Measurements from ENCODE around the gene RPN2. TPM values are rescaled to one million over a fixed set of nuclear protein-coding genes. Genes with fewer than 3 reads are reported as not detected.

The RPN2 gene
- polyA plus RNA-seq, 1 experiment, result 834 TPM

DNA sequence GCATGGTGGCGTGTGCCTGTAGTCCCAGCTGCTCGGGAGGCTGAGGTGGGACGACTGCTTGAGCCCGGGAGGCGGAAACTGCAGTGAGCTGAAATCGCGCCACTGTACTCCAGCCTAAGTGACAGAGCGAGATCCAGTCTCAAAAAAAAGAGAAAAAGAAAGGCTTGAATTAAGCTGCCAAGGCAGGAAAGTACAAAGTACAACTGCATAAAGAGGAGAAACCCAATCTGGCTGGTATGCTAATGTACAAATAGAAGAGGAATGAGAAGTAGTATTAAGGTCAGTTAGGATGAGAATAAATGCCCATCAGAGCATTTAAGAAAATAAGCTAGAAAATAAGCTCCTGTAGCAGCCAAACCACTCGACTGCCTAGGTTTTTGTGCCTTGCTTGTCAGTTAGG lies 23.1 kb upstream of the RPN2 start:
- H3K4me3 ChIP-seq (ENCODE audit: low read depth, low read length), result no peak overlapping the region
- TF ChIP-seq, protein P1, sequence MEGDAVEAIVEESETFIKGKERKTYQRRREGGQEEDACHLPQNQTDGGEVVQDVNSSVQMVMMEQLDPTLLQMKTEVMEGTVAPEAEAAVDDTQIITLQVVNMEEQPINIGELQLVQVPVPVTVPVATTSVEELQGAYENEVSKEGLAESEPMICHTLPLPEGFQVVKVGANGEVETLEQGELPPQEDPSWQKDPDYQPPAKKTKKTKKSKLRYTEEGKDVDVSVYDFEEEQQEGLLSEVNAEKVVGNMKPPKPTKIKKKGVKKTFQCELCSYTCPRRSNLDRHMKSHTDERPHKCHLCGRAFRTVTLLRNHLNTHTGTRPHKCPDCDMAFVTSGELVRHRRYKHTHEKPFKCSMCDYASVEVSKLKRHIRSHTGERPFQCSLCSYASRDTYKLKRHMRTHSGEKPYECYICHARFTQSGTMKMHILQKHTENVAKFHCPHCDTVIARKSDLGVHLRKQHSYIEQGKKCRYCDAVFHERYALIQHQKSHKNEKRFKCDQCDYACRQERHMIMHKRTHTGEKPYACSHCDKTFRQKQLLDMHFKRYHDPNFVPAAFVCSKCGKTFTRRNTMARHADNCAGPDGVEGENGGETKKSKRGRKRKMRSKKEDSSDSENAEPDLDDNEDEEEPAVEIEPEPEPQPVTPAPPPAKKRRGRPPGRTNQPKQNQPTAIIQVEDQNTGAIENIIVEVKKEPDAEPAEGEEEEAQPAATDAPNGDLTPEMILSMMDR (IDR thresholded peaks at IDR 0.05; ENCODE audit: insufficient read depth, low read depth, low read length), result no peak
- DNase-seq (ENCODE audit: low read depth), result no peak
- ChIA-PET CTCF (no interaction called here), POLR2A (no interaction called here)
- H3K27me3 ChIP-seq (ENCODE audit: control insufficient read depth, insufficient read depth, low read length), result no peaks in the 10 kb centered on the region
- no peaks in the 10 kb centered on the region for H3K36me3 ChIP-seq (ENCODE audit: control insufficient read depth, insufficient read depth, low read length)

DNA sequence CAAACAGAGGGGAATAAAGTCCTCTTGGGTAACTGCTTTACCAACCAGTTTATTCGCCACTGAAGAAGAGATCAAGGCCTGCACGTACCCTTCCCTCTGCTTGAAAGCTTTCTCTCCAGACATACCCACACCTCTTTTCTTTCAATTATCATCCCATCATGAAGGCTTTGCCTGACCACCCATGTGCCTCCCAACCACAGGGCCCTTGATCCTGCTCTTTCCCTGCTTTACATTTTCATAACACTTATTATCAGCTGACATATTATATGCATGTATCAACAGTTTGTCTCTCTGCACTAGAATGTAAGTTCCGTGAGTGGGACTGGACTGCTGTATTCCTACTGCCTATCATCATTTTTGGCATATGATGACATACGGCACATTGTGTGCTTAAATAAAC lies 20.9 kb upstream of the RPN2 start:
- TF ChIP-seq, protein P1 (IDR thresholded peaks at IDR 0.05; ENCODE audit: insufficient read depth, low read depth, low read length), result no peak
- CTCF ChIA-PET, result interaction anchor here (0.7 kb wide), 1 partner anchor 21 kb away, joined by 5 read pairs; the partner anchor contains the start of genes MROH8 and RPN2
- H3K27me3 ChIP-seq (ENCODE audit: control insufficient read depth, insufficient read depth, low read length), result no peaks in the 10 kb centered on the region
- POLR2A ChIA-PET, result no interaction called here
- DNase-seq (ENCODE audit: low read depth), result no peak
- H3K4me3 ChIP-seq (ENCODE audit: low read depth, low read length), result no peak overlapping the region
- H3K36me3 ChIP-seq (ENCODE audit: control insufficient read depth, insufficient read depth, low read length), result no peaks in the 10 kb centered on the region

DNA sequence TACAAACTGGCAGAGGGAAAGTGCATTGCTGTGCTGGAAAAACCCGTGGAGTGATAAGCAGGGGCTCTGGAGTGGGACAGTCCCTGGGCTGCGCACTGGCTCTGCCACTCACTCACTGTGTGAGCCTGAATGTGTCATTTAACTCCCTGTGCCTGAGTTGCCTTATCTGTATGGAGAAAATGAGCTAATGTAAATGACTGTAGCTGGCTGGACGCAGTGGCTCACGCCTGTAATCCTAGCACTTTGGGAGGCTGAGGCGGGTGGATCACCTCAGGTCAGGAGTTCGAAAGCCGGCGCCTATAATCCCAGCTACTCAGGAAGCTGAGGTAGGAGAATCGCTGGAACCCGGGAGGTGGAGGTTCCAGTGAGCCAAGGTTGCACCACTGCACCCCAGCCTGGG lies 18.4 kb upstream of the RPN2 start:
- TF ChIP-seq, protein P1 (IDR thresholded peaks at IDR 0.05; ENCODE audit: insufficient read depth, low read depth, low read length), result no peak
- Histone ChIP-seq H3K27me3 (ENCODE audit: control insufficient read depth, insufficient read depth, low read length) (peaks cover 3% of the 10 kb centered on the region; the same call in 1 of the 2 replicates), H3K36me3 (ENCODE audit: control insufficient read depth, insufficient read depth, low read length) (no peaks in the 10 kb centered on the region), H3K4me3 (ENCODE audit: low read depth, low read length) (no peak overlapping the region)
- DNase-seq (ENCODE audit: low read depth), result no peak
- CTCF ChIA-PET, result interaction anchor here (0.5 to 1.0 kb wide), 2 partner anchors 18 to 902 kb away, joined by 3 to 5 read pairs; partner anchors contain the start of genes MROH8 and RPN2
- POLR2A ChIA-PET, result no interaction called here

DNA sequence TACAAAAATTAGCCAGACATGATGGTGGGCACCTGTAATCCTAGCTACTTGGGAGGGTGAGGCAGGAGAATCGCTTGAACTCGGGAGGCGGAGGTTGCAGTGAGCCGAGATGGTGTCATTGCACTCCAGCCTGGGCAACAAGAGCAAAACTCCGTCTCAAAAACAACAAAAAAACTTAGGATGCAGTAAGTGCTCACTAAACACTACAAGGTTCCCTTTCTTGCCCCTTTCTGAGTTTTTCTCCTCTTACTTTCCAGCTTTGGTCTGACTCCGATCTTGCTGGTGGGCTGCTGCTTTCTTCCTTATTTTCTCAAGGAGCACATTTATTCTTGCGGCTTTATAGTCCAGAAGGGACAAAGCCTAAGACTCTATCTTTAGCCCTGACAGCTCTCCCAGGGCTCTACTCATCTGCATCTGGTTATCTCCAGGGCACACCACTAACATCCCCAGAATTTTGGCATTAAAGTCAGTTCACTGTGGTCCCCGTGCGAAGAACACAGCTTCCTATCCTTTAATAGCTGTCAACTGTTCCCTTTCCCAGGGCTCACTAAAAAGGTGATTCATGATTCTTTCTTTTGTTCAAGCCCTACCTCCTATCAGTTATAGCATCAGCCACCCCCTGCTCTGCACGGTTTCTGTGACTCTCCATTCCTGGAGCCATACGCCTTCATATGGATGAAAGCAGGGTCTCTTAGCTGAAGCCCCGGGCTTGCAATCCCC lies 17.1 kb upstream of the RPN2 start:
- POLR2A ChIA-PET, result no interaction called here
- TF ChIP-seq, protein P1 (IDR thresholded peaks at IDR 0.05; ENCODE audit: insufficient read depth, low read depth, low read length), result no peak
- CTCF ChIA-PET, result interaction anchor here (0.7 kb wide), 2 partner anchors 10 to 18 kb away, joined by 3 to 4 read pairs; no protein-coding TSS in a partner anchor

DNA sequence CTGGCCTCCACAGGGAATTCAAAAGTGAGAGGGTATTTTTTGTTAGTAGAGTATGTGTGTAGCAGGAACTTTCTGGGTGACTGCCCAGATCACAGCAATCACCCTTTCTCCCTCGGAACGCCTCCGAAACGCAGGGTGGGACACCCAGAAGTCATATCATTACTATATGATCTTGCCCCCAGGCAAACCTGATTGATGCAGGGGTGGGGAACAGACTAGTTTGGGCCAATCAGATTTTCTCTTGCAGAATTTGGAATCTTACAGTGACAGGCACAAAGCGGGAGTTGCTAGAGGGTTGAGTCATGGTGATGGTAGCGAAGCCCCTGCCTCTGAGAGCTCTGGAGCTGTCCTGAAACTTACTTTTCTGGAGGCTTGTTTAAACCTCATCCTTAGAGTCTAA lies 16.5 kb upstream of the RPN2 start:
- Histone ChIP-seq H3K4me3 (ENCODE audit: low read depth, low read length) (no peak overlapping the region), H3K27me3 (ENCODE audit: control insufficient read depth, insufficient read depth, low read length) (peaks cover 3% of the 10 kb centered on the region; the same call in 1 of the 2 replicates), H3K36me3 (ENCODE audit: control insufficient read depth, insufficient read depth, low read length) (no peaks in the 10 kb centered on the region)
- ChIA-PET CTCF (no interaction called here), POLR2A (no interaction called here)
- TF ChIP-seq, protein P1 (IDR thresholded peaks at IDR 0.05; ENCODE audit: insufficient read depth, low read depth, low read length), result no peak
- no peak for DNase-seq (ENCODE audit: low read depth)

More for the DNA sequence above, 17.1 kb upstream of the RPN2 start:
- H3K36me3 ChIP-seq (ENCODE audit: control insufficient read depth, insufficient read depth, low read length), result no peaks in the 10 kb centered on the region
- peaks cover 3% of the 10 kb centered on the region; the same call in 1 of the 2 replicates for H3K27me3 ChIP-seq (ENCODE audit: control insufficient read depth, insufficient read depth, low read length)
- H3K4me3 ChIP-seq (ENCODE audit: low read depth, low read length), result no peak overlapping the region
- DNase-seq (ENCODE audit: low read depth), result no peak
